Measurements from ENCODE around the gene IRF4.

The IRF4 gene

DNA sequence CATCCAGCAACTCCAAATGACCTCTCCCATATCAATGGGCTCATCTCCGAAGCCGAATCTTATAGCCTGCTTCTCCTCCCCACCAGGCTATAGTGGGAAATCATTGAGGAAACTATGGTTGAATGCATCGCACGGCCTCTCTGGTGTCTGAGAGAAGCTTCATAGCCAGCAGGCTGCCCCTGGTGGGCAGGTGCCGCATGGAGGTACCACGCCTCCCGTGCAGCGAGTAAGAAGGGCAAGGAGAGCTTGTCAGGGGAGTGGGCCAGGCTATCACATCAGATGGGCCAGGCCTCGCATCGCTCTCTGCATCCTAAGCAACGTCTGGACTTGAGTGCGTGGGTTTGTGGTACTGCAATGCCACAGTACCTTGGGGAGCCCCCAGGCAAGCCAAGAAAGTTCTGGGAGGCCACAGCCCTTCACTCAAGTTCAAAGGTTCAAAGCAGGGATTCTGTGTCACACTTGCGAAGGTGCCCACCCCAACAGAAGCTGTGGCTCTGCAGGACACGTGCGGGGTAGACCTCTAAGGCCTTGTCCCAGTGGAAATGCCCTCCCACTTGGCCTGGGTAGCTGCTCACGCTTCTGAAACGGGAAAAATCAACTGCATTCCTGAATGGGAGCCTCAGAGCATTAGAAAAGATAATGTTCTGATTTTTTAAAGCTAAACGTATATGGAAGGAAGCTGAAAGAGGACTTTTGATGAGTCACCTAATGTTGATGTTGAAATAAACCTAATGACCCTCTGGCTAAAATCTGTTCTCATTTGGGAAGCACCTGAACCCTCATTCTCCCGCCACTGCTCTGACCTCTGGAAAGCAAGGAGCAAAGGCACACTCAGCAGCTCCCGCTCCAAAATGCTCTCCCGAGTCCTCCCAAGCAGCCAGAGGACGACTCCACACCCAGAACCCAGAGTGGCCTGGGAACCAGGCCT lies 8.4 kb upstream of the IRF4 start:
- DNase-seq = no peak

DNA sequence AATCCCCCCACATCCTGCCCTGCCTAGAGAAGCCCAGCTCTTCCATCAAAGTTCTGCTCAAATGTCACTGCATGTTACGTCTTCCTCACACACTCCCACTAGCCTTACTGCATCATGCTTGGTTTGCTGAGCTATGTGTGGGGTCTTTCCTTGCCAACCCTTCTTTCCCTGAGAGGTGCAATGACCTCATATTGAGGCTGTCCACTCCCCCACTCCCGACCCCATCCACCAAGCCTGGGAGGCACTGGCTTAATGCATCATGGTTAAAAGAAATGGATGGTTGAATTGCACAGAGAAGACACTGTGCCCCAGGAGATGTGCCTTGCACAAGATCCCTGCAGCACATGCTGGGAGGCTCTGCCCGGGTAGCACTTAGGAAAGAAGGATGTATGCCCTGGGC lies 7.7 kb upstream of the IRF4 start:
- no peak for DNase-seq

DNA sequence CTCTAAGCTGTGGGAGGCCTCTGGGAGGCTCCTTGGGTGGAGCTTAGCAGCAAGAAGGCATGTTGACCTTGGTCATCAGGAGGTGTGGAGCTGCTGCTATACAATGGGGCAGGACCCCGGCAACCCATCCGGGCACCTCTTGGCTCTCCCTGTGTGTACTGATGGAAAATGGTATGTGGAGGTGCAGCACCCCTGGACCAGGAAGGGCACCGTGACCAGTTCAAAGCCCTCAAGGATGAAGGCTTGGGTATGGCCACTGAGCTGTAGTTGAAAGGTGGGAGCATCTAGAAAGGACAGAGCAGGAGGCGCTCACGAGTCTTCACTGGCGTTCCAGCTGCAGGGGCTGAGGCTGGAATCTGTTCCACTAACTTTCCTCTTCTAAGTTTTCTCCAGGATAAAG lies 6.7 kb upstream of the IRF4 start:
- no peak for DNase-seq

DNA sequence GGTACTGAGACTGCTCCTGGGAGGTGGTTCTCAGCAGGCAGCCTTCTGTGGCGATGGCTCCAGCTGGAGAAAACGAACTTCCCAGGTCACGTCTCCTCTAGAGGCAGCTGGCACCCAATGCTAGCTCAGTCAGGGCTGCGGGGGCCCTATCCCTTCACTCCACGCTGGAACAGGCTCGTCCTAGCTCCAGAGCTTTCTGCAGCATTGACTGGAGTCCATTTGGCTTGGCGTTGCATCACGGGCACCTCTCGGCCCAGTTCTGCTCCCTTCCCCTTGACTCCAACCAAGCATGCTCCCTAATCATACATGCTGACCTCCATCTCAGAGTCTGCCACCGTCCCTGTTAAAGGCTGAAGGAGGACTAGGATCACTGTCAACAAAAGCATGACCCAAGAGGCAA lies 5.9 kb upstream of the IRF4 start:
- DNase-seq = no peak

DNA sequence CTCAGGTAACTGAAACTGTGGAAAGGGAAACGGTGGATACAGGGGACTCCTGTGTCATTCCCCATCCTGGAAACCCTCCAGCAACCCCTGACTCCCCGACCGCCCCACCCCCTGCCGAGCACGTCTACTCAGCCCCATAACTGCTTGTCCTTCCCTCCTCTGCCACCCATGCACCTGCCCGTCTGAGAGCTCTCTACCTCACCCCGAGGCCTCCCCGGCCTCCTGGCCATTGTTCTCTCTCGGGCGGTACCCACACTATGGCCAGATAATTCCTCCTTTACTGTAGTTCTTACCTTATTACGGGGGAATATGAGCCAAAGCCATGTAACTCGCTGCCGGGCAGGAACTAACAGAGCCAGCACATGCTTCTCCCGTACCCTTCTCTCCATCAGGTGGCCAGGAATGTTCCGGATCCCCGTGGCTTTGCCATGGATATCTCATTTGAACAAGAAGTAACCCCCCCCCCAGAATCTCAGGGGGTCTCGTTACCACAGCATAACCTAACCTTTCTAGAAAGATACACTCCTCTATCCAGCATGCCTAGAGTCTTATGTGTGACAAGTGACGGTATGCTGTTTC lies 4.8 kb upstream of the IRF4 start:
- no peak for DNase-seq

DNA sequence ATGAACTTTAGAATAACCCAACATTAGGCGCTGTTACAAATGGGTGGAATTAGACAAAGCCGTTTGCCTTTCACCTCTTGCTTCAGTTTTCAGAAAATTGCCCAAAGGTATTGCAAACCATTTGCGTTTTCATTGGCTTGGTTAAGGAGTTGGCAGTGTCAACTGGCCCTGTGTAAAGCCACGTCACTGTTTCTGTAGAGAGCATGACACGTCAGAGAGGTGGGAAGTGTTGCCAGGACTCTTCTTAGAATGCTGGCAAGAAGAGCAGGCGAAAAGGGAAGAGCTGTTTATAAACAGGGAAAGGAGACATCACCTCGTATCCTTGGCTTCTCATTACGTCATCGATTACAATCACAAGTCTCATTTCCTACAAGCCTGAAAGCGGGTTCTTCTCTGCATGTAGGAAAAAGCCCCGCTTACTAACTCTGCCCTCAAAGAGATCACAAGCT lies 4.2 kb upstream of the IRF4 start:
- no peak for DNase-seq

DNA sequence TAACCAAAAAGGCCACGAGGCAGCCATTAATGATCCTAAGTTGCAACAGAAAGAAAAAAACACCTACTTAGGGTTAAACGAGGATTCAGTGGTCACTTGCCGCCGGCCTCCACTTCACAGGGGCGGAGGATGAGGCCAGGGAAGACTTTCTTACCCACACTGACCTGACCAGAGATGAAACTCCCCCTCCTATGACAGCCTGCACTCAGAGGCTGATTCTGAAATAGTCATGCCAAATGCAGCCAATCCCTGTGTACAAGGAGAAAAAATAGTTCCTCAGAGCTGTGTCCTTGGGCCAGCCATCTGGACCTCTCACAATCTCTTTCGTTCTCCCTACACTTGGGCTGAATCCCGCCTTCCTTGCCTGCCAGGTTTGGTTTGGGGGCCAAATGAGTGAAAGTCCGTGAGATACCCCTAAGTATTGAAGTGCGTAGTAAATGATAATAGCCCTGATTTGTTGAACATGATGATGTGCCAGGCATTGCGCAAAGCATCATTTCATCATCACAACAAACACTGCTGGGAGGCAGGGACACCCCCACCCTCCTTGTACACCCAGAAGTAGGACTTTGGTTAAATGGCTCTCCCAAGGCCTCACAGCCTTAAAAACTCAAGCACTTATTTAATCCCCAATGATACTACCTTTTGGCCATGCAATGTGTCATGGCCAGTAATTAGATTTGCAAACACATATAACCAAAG lies 3.2 kb upstream of the IRF4 start:
- DNase-seq = no peak

DNA sequence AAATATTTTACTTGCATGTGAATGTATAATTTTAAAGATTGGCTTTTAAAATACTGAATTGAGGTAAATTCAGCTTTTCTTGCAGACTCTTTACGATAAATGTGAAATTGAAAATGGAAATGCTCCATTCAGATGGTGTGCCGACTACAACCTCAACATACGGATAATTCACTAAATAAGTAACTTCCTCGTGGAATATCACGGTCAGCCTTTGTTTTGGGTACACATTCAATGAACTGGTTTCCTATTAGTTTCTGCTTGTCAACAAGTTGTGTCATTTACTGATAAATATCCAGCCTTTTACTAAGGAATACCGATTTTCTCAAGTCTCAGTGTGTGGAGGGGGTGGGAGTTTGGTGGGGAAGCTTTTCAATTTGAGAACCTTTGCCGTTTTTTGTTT lies 2.4 kb upstream of the IRF4 start:
- DNase-seq = no peak

DNA sequence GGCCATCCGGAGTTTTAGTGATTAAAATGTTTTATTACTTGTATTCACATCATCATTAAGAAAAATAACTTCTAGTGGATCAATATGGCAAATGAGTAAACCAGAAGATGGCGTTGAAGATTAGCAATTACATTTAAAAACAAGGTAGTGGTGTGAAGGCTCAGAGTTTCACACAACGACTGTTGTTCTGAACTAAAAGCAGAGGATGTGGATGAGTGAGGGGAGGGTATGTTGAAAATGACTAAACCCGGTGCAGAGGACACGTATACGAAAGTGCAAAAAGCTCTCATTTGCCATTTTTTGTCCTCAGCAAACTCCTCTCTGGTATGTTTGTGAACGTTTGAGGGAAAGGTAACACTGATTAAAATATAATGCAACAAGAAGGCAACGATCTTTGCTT lies 1.9 kb upstream of the IRF4 start:
- DNase-seq = no peak

DNA sequence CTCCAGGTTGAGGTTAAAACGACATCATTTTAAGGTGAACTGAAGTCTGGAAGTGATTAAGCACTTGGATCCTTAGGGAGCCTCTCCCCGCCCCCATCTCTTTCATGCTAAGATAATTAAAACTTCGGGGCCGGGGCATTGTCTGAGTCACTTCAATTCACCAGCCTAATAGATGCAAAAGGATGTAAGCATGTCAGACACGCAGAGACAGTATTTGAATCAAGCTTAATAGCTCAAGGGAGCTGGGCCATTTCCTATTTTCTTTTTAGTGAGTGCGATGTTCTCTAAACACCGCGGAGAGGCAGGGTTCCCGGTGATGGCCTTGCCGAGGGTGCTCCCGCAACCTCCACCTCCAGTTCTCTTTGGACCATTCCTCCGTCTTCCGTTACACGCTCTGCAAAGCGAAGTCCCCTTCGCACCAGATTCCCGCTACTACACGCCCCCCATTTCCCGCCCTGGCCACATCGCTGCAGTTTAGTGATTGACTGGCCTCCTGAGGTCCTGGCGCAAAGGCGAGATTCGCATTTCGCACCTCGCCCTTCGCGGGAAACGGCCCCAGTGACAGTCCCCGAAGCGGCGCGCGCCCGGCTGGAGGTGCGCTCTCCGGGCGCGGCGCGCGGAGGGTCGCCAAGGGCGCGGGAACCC lies 516 bp upstream of the IRF4 start:
- DNase-seq = peak in 1 of 2 experiments; percentile 49

DNA sequence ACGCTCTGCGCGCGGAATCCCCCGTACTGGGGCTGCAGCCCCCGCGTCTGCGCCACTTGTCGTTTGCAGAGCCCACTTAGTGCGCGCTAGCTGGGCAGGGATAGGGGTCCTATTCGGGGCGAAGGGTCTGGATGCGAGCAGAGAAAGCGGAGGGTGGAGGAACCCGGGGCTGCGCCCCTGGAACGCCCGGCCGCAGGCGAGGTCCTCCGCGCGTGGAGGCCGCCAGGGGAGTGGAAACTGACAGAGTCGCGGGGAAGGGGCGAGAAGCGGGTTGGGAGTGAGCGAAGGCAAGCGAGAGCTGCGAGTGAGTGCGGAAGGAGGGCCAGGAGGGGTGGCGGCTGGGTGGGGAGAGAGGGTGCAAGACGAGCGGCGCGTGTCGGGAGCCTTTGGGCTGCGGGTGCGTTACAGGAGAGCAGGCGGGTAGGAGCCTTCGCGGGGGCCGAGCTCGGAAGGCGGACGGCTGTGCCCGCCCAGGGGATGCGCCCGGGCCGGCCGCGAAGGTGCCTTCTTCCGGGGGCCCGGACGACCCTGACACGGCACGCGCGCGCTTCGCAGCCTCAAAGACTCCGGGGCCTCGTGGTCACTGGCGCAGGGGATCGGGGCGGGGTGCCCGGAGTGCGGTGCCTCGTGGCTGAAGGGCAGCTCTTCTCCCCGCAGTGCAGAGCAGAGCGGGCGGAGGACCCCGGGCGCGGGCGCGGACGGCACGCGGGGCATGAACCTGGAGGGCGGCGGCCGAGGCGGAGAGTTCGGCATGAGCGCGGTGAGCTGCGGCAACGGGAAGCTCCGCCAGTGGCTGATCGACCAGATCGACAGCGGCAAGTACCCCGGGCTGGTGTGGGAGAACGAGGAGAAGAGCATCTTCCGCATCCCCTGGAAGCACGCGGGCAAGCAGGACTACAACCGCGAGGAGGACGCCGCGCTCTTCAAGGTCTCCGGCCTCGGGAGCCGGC lies 1.2 kb downstream of the IRF4 start:
- DNase-seq = peak in 1 of 2 experiments; percentile 49

DNA sequence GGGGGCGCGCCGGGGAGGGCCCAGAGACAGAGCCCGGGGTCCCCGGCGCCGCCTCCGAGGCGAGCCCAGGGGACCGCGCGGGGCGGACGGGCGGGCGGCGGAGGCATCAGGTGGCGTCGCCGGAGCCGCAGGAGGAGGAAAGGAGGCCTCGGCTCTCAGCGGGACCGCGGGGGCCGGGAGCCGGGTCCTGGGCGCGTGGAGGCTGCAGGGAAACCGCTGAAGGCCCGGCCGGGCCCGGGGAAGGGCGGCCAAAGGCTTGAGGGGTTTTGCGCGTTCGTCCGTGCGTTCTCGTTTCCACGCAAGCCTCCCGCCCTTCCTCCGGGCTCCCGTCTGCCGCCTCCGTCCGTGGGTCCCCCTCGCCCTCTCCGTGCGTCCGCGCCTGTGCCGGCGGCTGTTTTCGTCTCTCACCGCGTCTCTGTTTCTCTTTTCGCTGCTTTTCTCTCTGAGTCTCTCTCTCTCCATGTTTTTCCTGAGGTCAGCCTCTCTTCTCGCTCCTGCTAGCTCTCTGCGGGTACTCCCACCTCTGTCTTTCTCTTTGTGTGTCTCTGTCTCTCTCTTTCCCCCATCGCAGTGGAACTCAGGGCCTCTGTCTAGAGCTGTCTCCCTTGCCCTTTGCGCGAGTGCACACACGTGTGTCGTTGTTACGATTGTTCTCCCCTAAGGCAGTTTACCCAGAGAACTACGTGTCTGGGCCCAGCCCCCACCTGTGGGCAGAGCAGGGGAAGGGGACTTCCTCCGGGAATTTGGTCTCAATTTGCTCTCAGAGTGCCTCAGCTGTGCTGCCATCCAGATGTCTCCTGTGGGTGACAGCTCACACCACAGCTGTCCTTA lies 2.1 kb downstream of the IRF4 start:
- DNase-seq = peak; percentile 53 to 55

DNA sequence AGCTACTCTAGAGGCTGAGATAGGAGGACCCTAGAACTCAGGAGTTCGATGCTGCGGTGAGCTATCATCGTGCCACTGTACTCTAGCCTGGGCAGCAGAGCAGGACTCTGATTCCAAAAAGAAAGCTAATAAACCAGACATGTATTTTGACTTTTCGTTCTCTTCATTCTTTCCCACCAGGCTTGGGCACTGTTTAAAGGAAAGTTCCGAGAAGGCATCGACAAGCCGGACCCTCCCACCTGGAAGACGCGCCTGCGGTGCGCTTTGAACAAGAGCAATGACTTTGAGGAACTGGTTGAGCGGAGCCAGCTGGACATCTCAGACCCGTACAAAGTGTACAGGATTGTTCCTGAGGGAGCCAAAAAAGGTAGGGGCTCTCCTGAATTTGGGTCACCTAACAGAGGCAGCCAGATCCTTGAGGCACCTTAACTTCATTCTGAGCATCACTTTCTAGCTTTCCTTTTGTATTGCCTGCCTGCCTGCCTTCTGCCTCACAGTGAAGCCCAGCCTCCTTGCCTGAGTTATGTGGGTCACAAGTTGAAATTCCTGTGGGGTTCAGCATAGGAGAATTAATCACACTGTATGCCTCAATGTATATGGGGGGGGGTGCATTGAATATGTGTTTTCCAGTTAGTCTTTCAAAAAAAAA lies 3.2 kb downstream of the IRF4 start:
- no peak for DNase-seq

DNA sequence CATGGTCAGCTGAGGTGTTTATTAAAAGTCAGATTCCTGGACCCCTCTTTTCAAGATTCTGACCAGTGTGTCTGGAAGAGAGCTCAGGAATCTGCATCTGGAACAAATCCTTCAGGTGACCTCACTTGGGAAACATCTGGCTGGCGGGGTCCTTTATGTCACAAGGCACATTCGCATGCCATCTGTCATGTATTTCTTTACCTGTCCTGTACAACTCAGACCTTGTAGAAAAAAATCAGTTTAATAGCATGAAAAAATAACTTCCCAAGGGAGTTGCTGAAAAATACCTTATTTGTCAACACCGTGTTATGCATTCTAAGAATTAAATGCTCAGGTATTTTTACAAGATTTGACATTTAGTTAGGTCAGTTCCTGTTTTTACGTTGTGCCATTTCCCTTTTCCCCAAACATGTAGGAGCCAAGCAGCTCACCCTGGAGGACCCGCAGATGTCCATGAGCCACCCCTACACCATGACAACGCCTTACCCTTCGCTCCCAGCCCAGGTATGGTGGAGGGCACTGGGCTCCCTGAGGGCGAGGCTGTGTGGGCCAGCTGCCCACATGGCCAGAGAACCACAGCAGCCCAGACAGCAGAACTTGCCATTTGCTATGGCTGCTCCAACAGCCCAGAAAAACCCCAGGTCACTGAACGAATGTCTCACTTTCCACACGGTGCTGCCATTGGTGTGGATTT lies 4.0 kb downstream of the IRF4 start:
- DNase-seq = no peak

DNA sequence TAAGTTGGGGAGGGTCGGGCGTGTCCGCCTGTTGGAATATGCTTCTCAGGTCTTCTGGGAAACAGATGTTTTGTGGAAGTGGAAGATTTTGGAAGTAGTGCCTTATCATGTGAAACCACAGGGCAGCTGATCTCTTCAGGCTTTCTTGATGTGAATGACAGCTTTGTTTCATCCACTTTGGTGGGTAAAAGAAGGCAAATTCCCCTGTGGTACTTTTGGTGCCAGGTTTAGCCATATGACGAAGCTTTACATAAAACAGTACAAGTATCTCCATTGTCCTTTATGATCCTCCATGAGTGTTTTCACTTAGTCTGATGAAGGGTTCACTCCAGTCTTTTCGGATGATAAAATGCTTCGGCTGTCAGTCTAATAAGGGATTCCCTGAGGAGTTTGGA lies 4.6 kb downstream of the IRF4 start:
- no peak for DNase-seq

DNA sequence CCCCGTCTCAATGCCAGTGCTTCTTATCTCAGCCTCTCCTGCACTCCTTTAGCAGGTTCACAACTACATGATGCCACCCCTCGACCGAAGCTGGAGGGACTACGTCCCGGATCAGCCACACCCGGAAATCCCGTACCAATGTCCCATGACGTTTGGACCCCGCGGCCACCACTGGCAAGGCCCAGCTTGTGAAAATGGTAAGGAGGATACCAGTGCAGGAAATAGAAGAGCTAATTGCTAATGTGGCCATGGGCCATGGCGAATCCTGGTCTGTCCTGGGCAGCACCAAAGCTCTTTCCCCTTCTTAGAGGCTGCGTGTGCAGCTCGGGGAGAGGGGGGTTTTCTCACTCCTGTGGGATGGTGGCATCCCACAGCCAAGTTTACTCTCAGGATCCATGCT lies 5.5 kb downstream of the IRF4 start:
- no peak for DNase-seq

DNA sequence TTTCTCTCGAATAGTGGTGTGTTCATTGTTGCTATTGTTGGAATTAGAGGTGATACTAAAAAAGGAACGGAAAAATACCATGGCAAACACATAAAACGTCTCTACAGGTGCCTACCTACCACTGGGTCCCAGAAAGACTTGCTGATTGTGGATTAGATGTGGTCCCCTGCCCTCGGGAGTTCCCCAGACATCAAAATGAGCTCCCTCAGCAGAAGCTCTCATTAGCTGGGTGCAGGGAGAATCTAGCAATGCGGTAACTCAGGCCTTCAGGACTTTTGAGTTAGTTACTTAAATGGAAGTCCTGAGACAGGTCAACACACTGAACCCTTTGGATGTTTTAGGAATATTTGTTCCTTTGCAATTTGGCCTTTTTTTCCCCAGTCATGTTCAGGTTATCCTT lies 6.1 kb downstream of the IRF4 start:
- DNase-seq = no peak

DNA sequence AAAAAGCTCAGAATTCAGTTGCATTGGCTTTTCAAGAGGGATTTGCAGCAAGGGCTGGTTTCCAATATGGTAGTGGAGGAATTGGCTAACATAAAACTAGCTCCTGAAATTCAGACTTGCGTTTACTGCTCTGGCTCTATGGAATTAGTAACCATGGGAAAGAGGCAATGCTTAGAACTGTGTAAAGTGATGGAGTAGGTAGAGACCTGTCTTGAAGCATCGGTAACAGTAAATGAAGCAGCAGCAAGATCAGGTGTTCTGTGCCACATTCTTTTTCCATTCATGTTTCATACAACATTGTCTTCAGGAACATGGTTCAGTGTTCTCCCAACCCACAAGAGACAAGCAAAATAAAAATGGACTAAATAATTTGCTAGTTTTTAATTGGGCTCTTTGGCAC lies 6.5 kb downstream of the IRF4 start:
- no peak for DNase-seq

DNA sequence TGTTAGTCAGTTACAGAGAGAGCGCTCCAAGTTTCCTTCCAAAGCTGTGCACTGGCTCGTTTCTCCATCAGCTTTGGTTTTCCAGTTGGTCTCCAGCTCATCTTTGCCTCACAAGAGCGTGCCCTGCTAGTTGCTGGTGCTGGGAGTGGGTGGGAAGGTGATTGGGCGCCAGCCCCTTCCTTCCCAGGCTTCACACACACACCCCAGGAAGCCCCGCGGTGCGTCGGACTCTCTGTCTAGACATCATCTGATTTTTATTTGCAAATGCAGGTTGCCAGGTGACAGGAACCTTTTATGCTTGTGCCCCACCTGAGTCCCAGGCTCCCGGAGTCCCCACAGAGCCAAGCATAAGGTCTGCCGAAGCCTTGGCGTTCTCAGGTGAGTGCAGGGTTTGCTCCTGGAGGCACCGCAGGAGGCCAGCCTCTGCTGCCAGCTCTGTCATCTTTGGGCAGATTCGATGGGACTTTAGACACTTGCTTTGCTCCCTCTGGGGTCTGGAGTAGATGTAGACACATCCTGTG lies 7.1 kb downstream of the IRF4 start:
- DNase-seq = no peak

Data from stimulated activated CD4-positive, alpha-beta T cell treated with anti-CD3 and anti-CD28 coated beads, Interleukin-4, amount 100 ng/mL, for 4 hours (primary cell).